Measurements from ENCODE around the gene LCOR. TPM values are rescaled to one million over a fixed set of nuclear protein-coding genes. Genes with fewer than 3 reads are reported as not detected.

Gene LCOR
- total RNA-seq, 3 donors from 2014 or later = 70.4 to 106 (median 93.0) TPM

DNA sequence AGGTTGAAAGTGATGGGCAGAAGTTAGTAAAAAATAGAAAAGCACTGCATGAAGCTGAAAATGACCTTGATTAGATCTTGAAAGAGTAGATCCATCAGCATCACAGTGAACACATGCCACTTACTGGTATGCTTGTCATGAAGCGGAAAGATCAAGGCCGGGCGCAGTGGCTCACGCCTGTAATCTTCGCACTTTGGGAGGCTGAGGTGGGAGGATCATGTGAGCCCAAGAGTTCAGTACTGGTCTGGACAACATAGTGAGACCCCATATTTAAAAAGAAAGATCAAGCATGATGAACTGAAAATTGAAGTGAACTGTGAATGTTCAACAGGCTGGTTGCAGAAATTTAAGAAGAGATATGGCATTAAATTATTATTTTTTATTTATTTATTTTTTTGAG is 18.0 kb downstream of the LCOR start:
- Histone ChIP-seq H3K4me3 (no peak overlapping the region), H3K36me3 (ENCODE audit: low read depth) (no peaks in the 10 kb centered on the region), H3K4me1 (ENCODE audit: low read depth) (peaks cover 7% of the 10 kb centered on the region), H3K9me3 (no peaks in the 10 kb centered on the region)
- intact Hi-C loops (cut with DNase I, micrococcal nuclease) = no loop called here
- DNase-seq (no peak), ATAC-seq (no peak)
- no peak for TF ChIP-seq CTCF (IDR thresholded peaks at IDR 0.05)

- peaks cover 6% of the 10 kb centered on the region for H3K4me1 ChIP-seq (ENCODE audit: low read depth)
- no peak for TF ChIP-seq CTCF (IDR thresholded peaks at IDR 0.05)
- no peak overlapping the region for H3K4me3 ChIP-seq
- no peaks in the 10 kb centered on the region for H3K9me3 ChIP-seq
- intact Hi-C loops (cut with DNase I, micrococcal nuclease) = no loop called here
- no peaks in the 10 kb centered on the region for H3K36me3 ChIP-seq (ENCODE audit: low read depth)
- DNase-seq (no peak), ATAC-seq (peak; percentile 51)
Measured at GRCh38 chr10:96850825-96851224, 18.7 kb downstream of the LCOR start.

DNA sequence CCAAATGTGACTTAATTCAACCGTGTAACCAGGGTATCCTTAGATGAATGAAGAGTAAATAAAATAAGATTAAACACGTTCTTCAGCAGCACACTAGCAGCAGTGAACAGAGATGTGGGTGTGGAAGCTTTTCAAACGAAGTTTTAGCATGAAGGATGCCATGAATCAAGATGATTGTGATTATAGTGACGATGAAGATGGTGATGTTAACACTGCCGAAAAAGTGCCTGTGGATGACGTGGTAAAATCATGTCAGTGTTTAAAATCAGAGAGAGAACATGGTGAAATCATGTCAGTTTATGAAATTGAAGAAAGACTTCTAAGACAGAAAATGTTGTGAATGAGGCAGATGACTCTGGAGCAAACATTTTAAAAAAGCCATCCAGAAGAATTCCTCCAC is 19.2 kb downstream of the LCOR start:
- DNase-seq = no peak
- Histone ChIP-seq H3K4me1 (ENCODE audit: low read depth) (peaks cover 1% of the 10 kb centered on the region), H3K9me3 (no peaks in the 10 kb centered on the region), H3K36me3 (ENCODE audit: low read depth) (no peaks in the 10 kb centered on the region), H3K4me3 (no peak overlapping the region)
- TF ChIP-seq CTCF (IDR thresholded peaks at IDR 0.05) = no peak
- no peak for ATAC-seq
- intact Hi-C loops (cut with DNase I, micrococcal nuclease) = no loop called here

GRCh38 chr10:96856317-96856716 is 24.2 kb downstream of the LCOR start:
- no peaks in the 10 kb centered on the region for H3K36me3 ChIP-seq (ENCODE audit: low read depth)
- no peaks in the 10 kb centered on the region for H3K9me3 ChIP-seq
- no peaks in the 10 kb centered on the region for H3K4me1 ChIP-seq (ENCODE audit: low read depth)
- DNase-seq (no peak), ATAC-seq (no peak)
- no peak overlapping the region for H3K4me3 ChIP-seq
- no peak for TF ChIP-seq CTCF (IDR thresholded peaks at IDR 0.05)
- intact Hi-C loops (cut with DNase I, micrococcal nuclease) = no loop called here

DNA sequence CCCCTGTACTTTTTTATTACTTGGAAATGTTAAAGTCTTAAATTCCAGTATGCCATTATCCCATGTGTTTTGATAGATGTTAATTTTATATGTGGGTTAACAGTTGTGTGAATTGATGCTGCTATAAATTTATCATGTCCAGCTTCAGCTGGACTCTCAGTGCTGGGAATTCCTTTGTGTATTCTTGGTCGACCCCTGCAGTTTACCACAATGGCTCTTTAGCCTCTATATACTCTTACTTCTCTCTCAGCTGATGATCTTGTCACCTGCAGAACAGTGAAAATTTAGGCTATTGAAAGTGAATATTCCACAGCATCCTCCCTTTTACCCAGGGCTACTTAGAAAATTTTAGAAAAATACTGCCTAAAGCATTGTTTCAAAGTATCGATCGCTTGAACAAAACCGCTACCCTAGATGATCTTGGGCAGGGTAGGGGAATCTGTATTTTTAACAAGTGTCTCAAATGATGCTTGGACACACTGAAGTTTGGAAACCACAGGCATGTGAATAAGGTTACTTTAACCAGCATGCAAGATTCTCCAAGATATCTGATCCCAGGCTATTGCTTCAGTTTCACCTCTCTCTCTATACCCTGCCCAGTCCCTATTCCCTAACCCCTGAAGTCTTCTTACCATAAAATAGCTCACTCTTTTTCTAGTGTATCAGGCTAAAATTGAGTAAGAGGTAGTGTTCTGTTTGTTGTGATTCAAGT is 25.4 kb downstream of the LCOR start:
- intact Hi-C loops (cut with DNase I, micrococcal nuclease) = no loop called here
- no peak for ATAC-seq
- no peak for DNase-seq
- Histone ChIP-seq H3K4me3 (no peak overlapping the region), H3K4me1 (ENCODE audit: low read depth) (no peaks in the 10 kb centered on the region), H3K9me3 (no peaks in the 10 kb centered on the region), H3K36me3 (ENCODE audit: low read depth) (no peaks in the 10 kb centered on the region)
- TF ChIP-seq CTCF (IDR thresholded peaks at IDR 0.05) = no peak
